ENCODE measurements around the gene CNKSR1.

Gene CNKSR1

GRCh38 chr1:26189751-26190275 is 12.5 kb downstream of the CNKSR1 start:
- TF ChIP-seq USF1 (IDR thresholded peaks at IDR 0.05) (no peak), CREB1 (IDR thresholded peaks at IDR 0.05; ENCODE audit: low read depth) (no peak), EP300 (IDR thresholded peaks at IDR 0.05; ENCODE audit: borderline replicate concordance) (no peak), RAD21 (IDR thresholded peaks at IDR 0.05; ENCODE audit: low read depth) (no peak), NFIC (IDR thresholded peaks at IDR 0.05) (no peak), ZBTB7A (IDR thresholded peaks at IDR 0.05; ENCODE audit: low read depth) (no peak), TAF1 (IDR thresholded peaks at IDR 0.05; ENCODE audit: low read depth) (no peak), FOXM1 (IDR thresholded peaks at IDR 0.05; ENCODE audit: borderline replicate concordance, low read depth) (no peak), REST (IDR thresholded peaks at IDR 0.05; ENCODE audit: low read depth) (no peak), TEAD4 (IDR thresholded peaks at IDR 0.05) (no peak), CEBPB (IDR thresholded peaks at IDR 0.05) (no peak), TCF12 (IDR thresholded peaks at IDR 0.05; ENCODE audit: low read depth) (no peak)

GRCh38 chr1:26190373-26190987 is 13.2 kb downstream of the CNKSR1 start, which contains the start of gene CATSPER4:
Gene CATSPER4, plus strand, starts transcription at chr1:26190602. Its CDS starts 26 bp downstream, at chr1:26190628.
- TF ChIP-seq RAD21 (IDR thresholded peaks at IDR 0.05; ENCODE audit: low read depth) (peak; percentile 47; the same call in 1 of the 2 replicates), REST (IDR thresholded peaks at IDR 0.05; ENCODE audit: low read depth) (no peak)

GRCh38 chr1:26191739-26192138 is 14.4 kb downstream of the CNKSR1 start:
- no peak for TF ChIP-seq CREB1 (IDR thresholded peaks at IDR 0.05; ENCODE audit: low read depth)
- no peak for TF ChIP-seq EGR1 (IDR thresholded peaks at IDR 0.05)

GRCh38 chr1:26195805-26196204 is 18.5 kb downstream of the CNKSR1 start:
- TF ChIP-seq TEAD4 (IDR thresholded peaks at IDR 0.05) (no peak), CREB1 (IDR thresholded peaks at IDR 0.05; ENCODE audit: low read depth) (no peak), TAF1 (IDR thresholded peaks at IDR 0.05; ENCODE audit: low read depth) (no peak), EP300 (IDR thresholded peaks at IDR 0.05; ENCODE audit: borderline replicate concordance) (no peak), TCF12 (IDR thresholded peaks at IDR 0.05; ENCODE audit: low read depth) (no peak), EGR1 (IDR thresholded peaks at IDR 0.05) (no peak), RAD21 (IDR thresholded peaks at IDR 0.05; ENCODE audit: low read depth) (no peak), NFIC (IDR thresholded peaks at IDR 0.05) (no peak), CEBPB (IDR thresholded peaks at IDR 0.05) (no peak), USF1 (IDR thresholded peaks at IDR 0.05) (no peak)

- TF ChIP-seq YY1 (IDR thresholded peaks at IDR 0.05; ENCODE audit: low read depth) (no peak), CREB1 (IDR thresholded peaks at IDR 0.05; ENCODE audit: low read depth) (no peak), EGR1 (IDR thresholded peaks at IDR 0.05) (no peak), TEAD4 (IDR thresholded peaks at IDR 0.05) (no peak), EP300 (IDR thresholded peaks at IDR 0.05; ENCODE audit: borderline replicate concordance) (no peak), REST (IDR thresholded peaks at IDR 0.05; ENCODE audit: low read depth) (no peak), RAD21 (IDR thresholded peaks at IDR 0.05; ENCODE audit: low read depth) (no peak), MAX (IDR thresholded peaks at IDR 0.05) (no peak), TCF12 (IDR thresholded peaks at IDR 0.05; ENCODE audit: low read depth) (no peak), NFIC (IDR thresholded peaks at IDR 0.05) (no peak), CEBPB (IDR thresholded peaks at IDR 0.05) (no peak)
Measured at GRCh38 chr1:26197301-26197700, 20.0 kb downstream of the CNKSR1 start.

Data from Ishikawa (cell line).